CD4-positive, alpha-beta T cell (primary cell): ENCODE measurements around the gene ABHD17A. TPM values are rescaled to one million over a fixed set of nuclear protein-coding genes. Genes with fewer than 3 reads are reported as not detected.
A peak's percentile ranks its signal among the peaks of the same experiment; 100 is the strongest.

Experiments used
- ATAC-seq: fragments of 200-7000 bp; cut with Tn5 transposase; one replicate; pipeline ENCODE4 v1.10.0; 2022; ENCODE audit warnings: mild to moderate bottlenecking; ENCODE audit not compliant: poor library complexity
- CTCF ChIA-PET: fragments of 350-600 bp; sonication (Branson Sonifier 250); formaldehyde crosslinking; loops from one replicate; lab custom pipeline; 2021; ENCODE audit warnings: antibody characterized with exemption, inconsistent platforms; lab: Charles Lee
- POLR2A ChIA-PET: fragments of 350-600 bp; sonication (Branson Sonifier 250); formaldehyde crosslinking; loops from one replicate; lab custom pipeline; 2021; ENCODE audit warnings: antibody characterized with exemption, inconsistent platforms; lab: Charles Lee
- DNase-seq, 14 experiments: peaks; one replicate each; pipeline ENCODE4 v3.0.0-alpha.2; 2013 to 2020; ENCODE audit warnings: mixed read lengths in 2 of 14
- H3K27ac ChIP-seq, 2 donors: one replicate each; pipeline versions ENCODE4 v1.5.1 to v1.7.0; 2013; ENCODE audit warnings: low read length in 2 of 2, low read depth in 1 of 2, mild to moderate bottlenecking in 1 of 2
- H3K27me3 ChIP-seq, 2 experiments: 1 replicate in 1 of 2; 2 replicates in 1 of 2; pipeline versions ENCODE4 v1.6.1 to v1.7.0; 2013; ENCODE audit warnings: low read length in 2 of 2, control low read depth in 1 of 2, mild to moderate bottlenecking in 1 of 2, moderate library complexity in 1 of 2; ENCODE audit not compliant: insufficient read depth in 2 of 2, control insufficient read depth in 1 of 2
- H3K36me3 ChIP-seq: one replicate; pipeline ENCODE4 v1.6.1; 2013; ENCODE audit warnings: low read length, control low read depth; ENCODE audit not compliant: insufficient read depth
- H3K4me1 ChIP-seq: one replicate; pipeline ENCODE4 v1.6.1; 2013; ENCODE audit warnings: low read length, control low read depth; ENCODE audit not compliant: insufficient read depth
- H3K4me3 ChIP-seq: one replicate; pipeline ENCODE4 v1.5.1; 2013; ENCODE audit warnings: mild to moderate bottlenecking, low read length, moderate library complexity
- H3K9me3 ChIP-seq, 2 experiments: 1 replicate in 1 of 2; 2 replicates in 1 of 2; pipeline versions ENCODE4 v1.6.1 to v1.7.0; 2013; ENCODE audit warnings: low read length in 2 of 2, mild to moderate bottlenecking in 2 of 2, control low read depth in 1 of 2, moderate library complexity in 1 of 2; ENCODE audit not compliant: control insufficient read depth in 1 of 2, insufficient read depth in 1 of 2
- H3K27ac Mint-ChIP-seq: one replicate; pipeline ENCODE4 v1.8.0; 2020; ENCODE audit warnings: mixed read lengths
- H3K27me3 Mint-ChIP-seq: one replicate; pipeline ENCODE4 v1.8.0; 2021; ENCODE audit warnings: mixed read lengths
- H3K36me3 Mint-ChIP-seq: one replicate; pipeline ENCODE4 v1.8.0; 2021; ENCODE audit warnings: low read depth, mixed read lengths
- H3K4me1 Mint-ChIP-seq: one replicate; pipeline ENCODE4 v1.8.0; 2021; ENCODE audit warnings: low read depth, mixed read lengths
- H3K4me3 Mint-ChIP-seq: one replicate; pipeline ENCODE4 v1.8.0; 2020; ENCODE audit warnings: mild to moderate bottlenecking, mixed read lengths
- H3K9me3 Mint-ChIP-seq: one replicate; pipeline ENCODE4 v1.8.0; 2020; ENCODE audit warnings: mixed read lengths
- intact Hi-C, 2 experiments: fragments of 100-400 bp; cut with DNase I in 1 of 2; cut with micrococcal nuclease in 1 of 2; formaldehyde crosslinking; loops; one replicate each; pipeline versions ENCODE4 v1.15.1 to v1.9.0; 2023 to 2025; cut with DNase I, micrococcal nuclease
- total RNA-seq, 174 experiments: library from RNA in 2 of 174; stranded (reverse) in 2 of 174; gene quantifications; one replicate each; pipeline ENCODE4 v1.2.3 and lab custom pipeline; 2021 to 2026
- TF ChIP-seq, protein P1 (sequence below): fragments of 200-600 bp; IDR thresholded peaks from one replicate; pipeline ENCODE4 v1.8.0; 2022; ENCODE audit warnings: antibody characterized with exemption, mild to moderate bottlenecking

The ABHD17A gene
- total RNA-seq, 2 experiments from 2014 or later, result 156 to 172 TPM

GRCh38 chr19:1836458-1837221, 48.7 kb downstream of the ABHD17A start:
- H3K27me3 Mint-ChIP-seq, result no peaks in the 10 kb centered on the region
- Histone ChIP-seq H3K4me1 (peaks cover 49% of the 10 kb centered on the region), H3K27me3 (no peaks in the 10 kb centered on the region), H3K9me3 (no peaks in the 10 kb centered on the region), H3K27ac (no peak overlapping the region), H3K36me3 (peaks cover 38% of the 10 kb centered on the region), H3K4me3 (no peak overlapping the region)
- peak overlapping the region; percentile 30 for H3K4me3 Mint-ChIP-seq
- DNase-seq (no peak), ATAC-seq (no peak)
- TF ChIP-seq, protein P1, sequence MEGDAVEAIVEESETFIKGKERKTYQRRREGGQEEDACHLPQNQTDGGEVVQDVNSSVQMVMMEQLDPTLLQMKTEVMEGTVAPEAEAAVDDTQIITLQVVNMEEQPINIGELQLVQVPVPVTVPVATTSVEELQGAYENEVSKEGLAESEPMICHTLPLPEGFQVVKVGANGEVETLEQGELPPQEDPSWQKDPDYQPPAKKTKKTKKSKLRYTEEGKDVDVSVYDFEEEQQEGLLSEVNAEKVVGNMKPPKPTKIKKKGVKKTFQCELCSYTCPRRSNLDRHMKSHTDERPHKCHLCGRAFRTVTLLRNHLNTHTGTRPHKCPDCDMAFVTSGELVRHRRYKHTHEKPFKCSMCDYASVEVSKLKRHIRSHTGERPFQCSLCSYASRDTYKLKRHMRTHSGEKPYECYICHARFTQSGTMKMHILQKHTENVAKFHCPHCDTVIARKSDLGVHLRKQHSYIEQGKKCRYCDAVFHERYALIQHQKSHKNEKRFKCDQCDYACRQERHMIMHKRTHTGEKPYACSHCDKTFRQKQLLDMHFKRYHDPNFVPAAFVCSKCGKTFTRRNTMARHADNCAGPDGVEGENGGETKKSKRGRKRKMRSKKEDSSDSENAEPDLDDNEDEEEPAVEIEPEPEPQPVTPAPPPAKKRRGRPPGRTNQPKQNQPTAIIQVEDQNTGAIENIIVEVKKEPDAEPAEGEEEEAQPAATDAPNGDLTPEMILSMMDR, result no peak
- peaks cover 20% of the 10 kb centered on the region for H3K4me1 Mint-ChIP-seq
- no peak overlapping the region for H3K27ac Mint-ChIP-seq
- CTCF ChIA-PET, result interaction anchor here (0.6 to 1.6 kb wide), 3 partner anchors 7 to 18 kb away, joined by 3 to 9 read pairs (median 4); no protein-coding TSS in a partner anchor
- H3K9me3 Mint-ChIP-seq, result no peaks in the 10 kb centered on the region
- POLR2A ChIA-PET, result no interaction called here
- intact Hi-C loops, result no loop called here
- peaks cover 10% of the 10 kb centered on the region for H3K36me3 Mint-ChIP-seq

DNA sequence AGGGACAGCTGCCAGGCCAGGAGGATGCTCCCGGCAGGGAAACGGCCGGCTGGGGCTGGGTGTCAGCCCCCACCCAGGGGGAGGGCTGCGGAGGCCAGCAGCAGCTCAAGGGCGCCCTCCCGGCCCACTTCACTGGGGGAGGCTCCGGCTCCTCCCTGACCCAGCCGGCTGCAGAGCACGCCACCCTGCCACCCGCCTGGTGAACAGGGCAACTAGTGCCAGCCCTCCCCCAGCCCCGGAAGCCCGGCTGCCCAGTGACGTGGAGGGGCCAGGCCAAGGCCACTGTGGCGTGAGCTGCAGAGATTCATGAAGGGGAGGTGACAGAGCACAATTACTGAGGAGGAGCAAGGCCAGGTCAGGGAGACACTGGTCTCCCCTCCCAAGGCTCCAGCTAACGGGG, 51.8 kb downstream of the ABHD17A start:
- Mint-ChIP-seq H3K27me3 (no peaks in the 10 kb centered on the region), H3K36me3 (peaks cover 9% of the 10 kb centered on the region), H3K27ac (no peak overlapping the region), H3K4me3 (no peak overlapping the region), H3K9me3 (no peaks in the 10 kb centered on the region), H3K4me1 (no peaks in the 10 kb centered on the region)
- ATAC-seq (no peak), DNase-seq (no peak)
- no peak overlapping the region for H3K27ac ChIP-seq
- H3K9me3 ChIP-seq, result no peaks in the 10 kb centered on the region
- TF ChIP-seq, protein P1, result no peak
- CTCF ChIA-PET, result no interaction called here
- intact Hi-C loops, result no loop called here
- H3K4me1 ChIP-seq, result peaks cover 27% of the 10 kb centered on the region
- POLR2A ChIA-PET, result no interaction called here
- no peak overlapping the region for H3K4me3 ChIP-seq
- no peaks in the 10 kb centered on the region for H3K27me3 ChIP-seq
- peaks cover 49% of the 10 kb centered on the region for H3K36me3 ChIP-seq

GRCh38 chr19:1832046-1832663, 53.1 kb downstream of the ABHD17A start:
- no peak overlapping the region for H3K27ac Mint-ChIP-seq
- Histone ChIP-seq H3K4me3 (no peak overlapping the region), H3K27me3 (no peaks in the 10 kb centered on the region), H3K36me3 (peaks cover 55% of the 10 kb centered on the region), H3K9me3 (no peaks in the 10 kb centered on the region), H3K4me1 (peaks cover 17% of the 10 kb centered on the region), H3K27ac (no peak overlapping the region)
- DNase-seq (no peak), ATAC-seq (no peak)
- intact Hi-C loops, result no loop called here
- H3K9me3 Mint-ChIP-seq, result no peaks in the 10 kb centered on the region
- POLR2A ChIA-PET, result no interaction called here
- CTCF ChIA-PET, result no interaction called here
- TF ChIP-seq, protein P1, result no peak
- H3K27me3 Mint-ChIP-seq, result no peaks in the 10 kb centered on the region
- no peaks in the 10 kb centered on the region for H3K4me1 Mint-ChIP-seq
- peaks cover 9% of the 10 kb centered on the region for H3K36me3 Mint-ChIP-seq
- no peak overlapping the region for H3K4me3 Mint-ChIP-seq
